ENCODE data around the gene C1QC.
A peak's percentile ranks its signal among the peaks of the same experiment; 100 is the strongest.
"Not testable (repeated sequence)": the region's sequence is repeated elsewhere in the genome, so short reads cannot be mapped to it uniquely, and the experiment has no call there.

Gene C1QC

GRCh38 chr1:22651941-22652856 lies 8.8 kb downstream of the C1QC start:
- no peak for DNase-seq

- no peak for DNase-seq
Observed at GRCh38 chr1:22652881-22653316, 9.5 kb downstream of the C1QC start, which contains the start of gene C1QB. C1QB (plus strand) TSS chr1:22653236; CDS start chr1:22659463, 6,227 bp downstream.

GRCh38 chr1:22654692-22655091 lies 11.3 kb downstream of the C1QC start:
- DNase-seq = no peak

GRCh38 chr1:22658385-22659163 lies 15.1 kb downstream of the C1QC start:
- DNase-seq = no peak

- DNase-seq = no peak
Observed at GRCh38 chr1:22660716-22661241, 17.3 kb downstream of the C1QC start.

GRCh38 chr1:22661880-22662279 lies 18.4 kb downstream of the C1QC start:
- DNase-seq = no peak

GRCh38 chr1:22662318-22662717 lies 18.9 kb downstream of the C1QC start:
- DNase-seq = peak; percentile 52

- no peak for DNase-seq
Observed at GRCh38 chr1:22662986-22663408, 19.6 kb downstream of the C1QC start.

- no peak for DNase-seq
Observed at GRCh38 chr1:22665752-22666151, 22.3 kb downstream of the C1QC start.

GRCh38 chr1:22666412-22666811 lies 23.0 kb downstream of the C1QC start:
- no peak for DNase-seq

- DNase-seq = not testable (repeated sequence)
Observed at GRCh38 chr1:22668840-22669239, 25.4 kb downstream of the C1QC start.

GRCh38 chr1:22670352-22670975 lies 27.0 kb downstream of the C1QC start:
- DNase-seq = no peak

GRCh38 chr1:22671999-22672398 lies 28.6 kb downstream of the C1QC start:
- no peak for DNase-seq

- DNase-seq = no peak
Observed at GRCh38 chr1:22673486-22674409, 30.3 kb downstream of the C1QC start.

GRCh38 chr1:22674410-22674749 lies 30.9 kb downstream of the C1QC start:
- DNase-seq = no peak

- not testable (repeated sequence) for DNase-seq
Observed at GRCh38 chr1:22676151-22676550, 32.7 kb downstream of the C1QC start.

- no peak for DNase-seq
Observed at GRCh38 chr1:22676916-22677583, 33.6 kb downstream of the C1QC start.

- DNase-seq = no peak
Observed at GRCh38 chr1:22677931-22678896, 34.8 kb downstream of the C1QC start.

GRCh38 chr1:22680726-22681125 lies 37.3 kb downstream of the C1QC start:
- DNase-seq = no peak
